ENCODE results near the gene ADAM10. TPM values are rescaled to one million over a fixed set of nuclear protein-coding genes. Genes with fewer than 3 reads are reported as not detected.

Gene ADAM10
- total RNA-seq, 3 donors from 2014 or later, result 53.8 to 113 (median 78.3) TPM

DNA sequence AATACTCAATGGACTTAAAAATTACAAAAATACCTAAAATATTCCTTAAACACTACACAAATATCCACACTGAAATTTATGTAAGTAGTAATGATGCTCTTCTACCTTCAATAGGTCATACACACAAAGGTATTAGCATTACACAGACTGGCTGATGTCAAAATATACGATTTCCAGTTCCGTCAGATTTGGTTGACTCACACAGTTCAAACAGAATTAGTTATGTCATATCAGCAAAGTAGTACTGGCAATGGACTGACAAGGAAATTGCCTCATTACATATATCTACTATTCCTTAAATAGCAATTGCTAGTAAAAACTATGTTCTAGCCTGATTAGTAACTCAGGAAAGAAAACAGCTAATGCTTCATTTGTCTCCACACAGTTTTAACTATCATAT is 70.8 kb downstream of the ADAM10 start:
- H3K27ac ChIP-seq, result no peak overlapping the region
- H3K9me3 ChIP-seq, result no peaks in the 10 kb centered on the region
- H3K4me3 ChIP-seq, result no peak overlapping the region
- no peaks in the 10 kb centered on the region for H3K36me3 ChIP-seq
- H3K27me3 ChIP-seq, result no peaks in the 10 kb centered on the region
- no peak for TF ChIP-seq CTCF (IDR thresholded peaks at IDR 0.05)
- TF ChIP-seq POLR2AphosphoS5 (IDR thresholded peaks at IDR 0.05), result no peak
- TF ChIP-seq POLR2A (IDR thresholded peaks at IDR 0.05), result no peak
- intact Hi-C loops (cut with DNase I; ENCODE audit: low total_unique reads), result no loop called here
- no peak for DNase-seq (ENCODE audit: low spot score in 2 of 2)
- H3K4me1 ChIP-seq, result no peaks in the 10 kb centered on the region

- intact Hi-C loops (cut with DNase I; ENCODE audit: low total_unique reads), result no loop called here
- no peak for DNase-seq (ENCODE audit: low spot score in 2 of 2)
- Histone ChIP-seq H3K9me3 (no peaks in the 10 kb centered on the region), H3K27me3 (no peaks in the 10 kb centered on the region), H3K4me1 (no peaks in the 10 kb centered on the region), H3K27ac (no peak overlapping the region), H3K4me3 (no peak overlapping the region), H3K36me3 (no peaks in the 10 kb centered on the region)
- TF ChIP-seq POLR2AphosphoS5 (IDR thresholded peaks at IDR 0.05) (no peak), POLR2A (IDR thresholded peaks at IDR 0.05) (no peak), CTCF (IDR thresholded peaks at IDR 0.05) (no peak)
Observed at GRCh38 chr15:58677426-58677825, 72.1 kb downstream of the ADAM10 start.

DNA sequence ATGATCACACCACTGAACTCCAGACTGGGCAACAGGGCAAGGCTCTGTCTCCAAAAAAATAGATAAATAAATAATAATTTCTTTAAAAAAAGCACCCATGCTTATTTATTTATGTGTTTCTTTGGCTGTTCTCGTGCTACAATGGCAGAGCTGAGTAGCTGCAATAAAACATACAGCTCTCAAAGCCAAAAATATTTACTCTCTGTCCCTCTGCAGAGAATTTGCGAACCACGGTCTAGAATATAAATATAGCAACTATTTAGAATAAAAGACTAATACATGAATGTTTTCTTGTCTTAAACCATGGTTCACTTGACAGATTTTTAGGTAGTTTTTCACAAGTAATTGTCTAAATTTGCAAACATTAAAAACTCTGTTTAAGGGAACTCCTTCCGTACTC is 72.7 kb downstream of the ADAM10 start:
- no peaks in the 10 kb centered on the region for H3K9me3 ChIP-seq
- DNase-seq (ENCODE audit: low spot score in 2 of 2), result no peak
- H3K4me1 ChIP-seq, result no peaks in the 10 kb centered on the region
- TF ChIP-seq CTCF (IDR thresholded peaks at IDR 0.05) (no peak), POLR2AphosphoS5 (IDR thresholded peaks at IDR 0.05) (no peak), POLR2A (IDR thresholded peaks at IDR 0.05) (no peak)
- H3K4me3 ChIP-seq, result no peak overlapping the region
- no peaks in the 10 kb centered on the region for H3K27me3 ChIP-seq
- intact Hi-C loops (cut with DNase I; ENCODE audit: low total_unique reads), result no loop called here
- H3K27ac ChIP-seq, result no peak overlapping the region
- H3K36me3 ChIP-seq, result no peaks in the 10 kb centered on the region

DNA sequence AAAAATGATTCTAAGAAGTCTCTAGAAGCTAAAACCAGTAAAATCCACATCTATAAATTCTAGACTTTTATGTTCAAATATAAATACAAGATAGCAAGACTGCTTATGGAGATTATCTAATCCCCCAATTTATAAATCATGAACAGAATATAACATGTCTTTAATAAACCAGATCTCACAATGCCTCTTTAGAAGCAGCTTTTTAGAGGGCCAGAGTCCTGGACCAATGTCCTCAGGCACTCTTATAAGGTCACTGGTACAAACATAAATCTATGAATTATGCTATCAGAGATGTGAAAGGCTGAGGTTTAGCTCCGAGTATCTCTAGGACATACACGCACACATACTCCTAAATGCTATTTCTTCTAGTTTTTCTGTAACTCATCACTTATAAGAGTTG is 78.3 kb downstream of the ADAM10 start:
- no peak for DNase-seq (ENCODE audit: low spot score in 2 of 2)
- Histone ChIP-seq H3K9me3 (no peaks in the 10 kb centered on the region), H3K27me3 (no peaks in the 10 kb centered on the region), H3K4me1 (no peaks in the 10 kb centered on the region), H3K36me3 (no peaks in the 10 kb centered on the region), H3K4me3 (no peak overlapping the region), H3K27ac (no peak overlapping the region)
- intact Hi-C loops (cut with DNase I; ENCODE audit: low total_unique reads), result no loop called here
- no peak for TF ChIP-seq POLR2A (IDR thresholded peaks at IDR 0.05)
- no peak for TF ChIP-seq POLR2AphosphoS5 (IDR thresholded peaks at IDR 0.05)
- no peak for TF ChIP-seq CTCF (IDR thresholded peaks at IDR 0.05)

DNA sequence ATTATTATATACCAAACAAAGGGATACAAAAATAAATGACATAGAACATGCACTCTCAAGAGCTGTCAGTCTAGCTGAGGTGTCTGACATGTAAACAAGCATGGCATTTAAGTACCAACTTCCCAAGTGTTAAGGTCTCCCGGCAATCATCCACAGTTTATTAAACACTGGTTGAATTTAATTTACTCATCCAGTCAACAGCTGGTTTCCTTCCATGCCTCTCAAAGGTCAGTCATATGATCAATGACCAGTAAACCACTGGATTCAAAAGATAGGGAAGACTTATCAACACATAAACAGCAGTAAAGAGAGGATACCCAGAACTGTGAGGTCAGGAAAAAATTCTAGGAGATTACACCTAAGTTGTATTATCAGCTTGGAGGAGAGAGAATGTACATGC is 80.4 kb downstream of the ADAM10 start:
- intact Hi-C loops (cut with DNase I; ENCODE audit: low total_unique reads), result no loop called here
- Histone ChIP-seq H3K27ac (no peak overlapping the region), H3K4me3 (no peak overlapping the region), H3K27me3 (no peaks in the 10 kb centered on the region), H3K4me1 (no peaks in the 10 kb centered on the region), H3K36me3 (no peaks in the 10 kb centered on the region), H3K9me3 (no peaks in the 10 kb centered on the region)
- DNase-seq (ENCODE audit: low spot score in 2 of 2), result no peak
- no peak for TF ChIP-seq POLR2A (IDR thresholded peaks at IDR 0.05)
- no peak for TF ChIP-seq POLR2AphosphoS5 (IDR thresholded peaks at IDR 0.05)
- TF ChIP-seq CTCF (IDR thresholded peaks at IDR 0.05), result no peak

Measured in breast epithelium (tissue), 4 donors.